CD14-positive monocyte (primary cell): ENCODE results near the gene TANGO6. TPM values are rescaled to one million over a fixed set of nuclear protein-coding genes. Genes with fewer than 3 reads are reported as not detected.

Experiments
- DNase-seq, 3 donors: peaks; one replicate each; pipeline ENCODE4 v3.0.0-alpha.2; 2011 to 2022
- H2AFZ ChIP-seq: 2 replicates; pipeline ENCODE4 v1.6.0; 2012; ENCODE audit warnings: mild to moderate bottlenecking, low read depth, low read length, inconsistent platforms; ENCODE audit not compliant: insufficient read depth, poor library complexity, severe bottlenecking
- H3K27ac ChIP-seq, 2 donors: 1 replicate in 1 of 2; 2 replicates in 1 of 2; pipeline ENCODE4 v1.5.1; 2012 to 2013; ENCODE audit warnings: low read length in 2 of 2, control low read depth in 1 of 2, inconsistent platforms in 1 of 2, low read depth in 1 of 2, mild to moderate bottlenecking in 1 of 2
- H3K27me3 ChIP-seq, 2 donors: one replicate each; pipeline versions ENCODE4 v1.6.0 to v1.6.1; 2011 to 2013; ENCODE audit warnings: low read length in 2 of 2; ENCODE audit not compliant: control insufficient read depth in 2 of 2, insufficient read depth in 2 of 2
- H3K36me3 ChIP-seq, 2 donors: replicated peaks in 1 of 2; 1 replicate in 1 of 2; 2 replicates in 1 of 2; pipeline versions ENCODE4 v1.5.1 to v1.6.1; 2012 to 2013; ENCODE audit warnings: low read length in 2 of 2, control low read depth in 1 of 2, inconsistent platforms in 1 of 2, mild to moderate bottlenecking in 1 of 2; ENCODE audit not compliant: insufficient read depth in 2 of 2, control insufficient read depth in 1 of 2
- H3K4me1 ChIP-seq, 2 donors: 1 replicate in 1 of 2; 2 replicates in 1 of 2; pipeline versions ENCODE4 v1.5.1 to v1.6.1; 2012 to 2013; ENCODE audit warnings: low read length in 2 of 2, control low read depth in 1 of 2, inconsistent platforms in 1 of 2, mild to moderate bottlenecking in 1 of 2, moderate library complexity in 1 of 2; ENCODE audit not compliant: insufficient read depth in 2 of 2, control insufficient read depth in 1 of 2
- H3K4me2 ChIP-seq: replicated peaks from 2 replicates; pipeline ENCODE3; 2012; ENCODE audit warnings: low read length, moderate library complexity, mild to moderate bottlenecking; ENCODE audit not compliant: poor library complexity, severe bottlenecking; ENCODE audit errors: extremely low read depth
- H3K4me3 ChIP-seq, 3 experiments: fragments of 200-600 bp in 1 of 3; sonication (generic) in 1 of 3; replicated peaks in 1 of 3; 1 replicate in 2 of 3; 2 replicates in 1 of 3; pipeline ENCODE4 v1.5.1; 2011 to 2013; ENCODE audit warnings: low read length in 3 of 3, mild to moderate bottlenecking in 3 of 3, control low read depth in 2 of 3, low read depth in 2 of 3, inconsistent platforms in 1 of 3, moderate library complexity in 1 of 3
- H3K79me2 ChIP-seq: 2 replicates; pipeline ENCODE4 v1.6.0; 2012; ENCODE audit warnings: mild to moderate bottlenecking, control low read depth, inconsistent platforms, low read length, moderate library complexity; ENCODE audit not compliant: insufficient read depth
- H3K9ac ChIP-seq: 2 replicates; pipeline ENCODE4 v1.6.0; 2017; ENCODE audit warnings: low read length, mild to moderate bottlenecking; ENCODE audit not compliant: insufficient read depth, poor library complexity, severe bottlenecking
- H3K9me3 ChIP-seq, 2 donors: replicated peaks in 1 of 2; 1 replicate in 1 of 2; 2 replicates in 1 of 2; pipeline versions ENCODE4 v1.5.1 to v1.6.1; 2012 to 2013; ENCODE audit warnings: low read length in 2 of 2, control low read depth in 1 of 2; ENCODE audit not compliant: control insufficient read depth in 1 of 2, insufficient read depth in 1 of 2
- H4K20me1 ChIP-seq: 2 replicates; pipeline ENCODE4 v1.6.0; 2012; ENCODE audit warnings: mild to moderate bottlenecking, low read length, control low read depth, moderate library complexity; ENCODE audit not compliant: insufficient read depth
- H3K27ac Mint-ChIP-seq, 7 donors: one replicate each; pipeline ENCODE4 v1.8.0; 2020; ENCODE audit warnings: mild to moderate bottlenecking in 7 of 7, mixed read lengths in 7 of 7, moderate library complexity in 6 of 7, inconsistent platforms in 2 of 7
- H3K27me3 Mint-ChIP-seq, 3 donors: one replicate each; pipeline ENCODE4 v1.8.0; 2021 to 2022; ENCODE audit warnings: low read depth in 3 of 3, mild to moderate bottlenecking in 3 of 3, mixed read lengths in 3 of 3, moderate library complexity in 3 of 3, inconsistent platforms in 1 of 3
- H3K36me3 Mint-ChIP-seq, 2 donors: one replicate each; pipeline ENCODE4 v1.8.0; 2020; ENCODE audit warnings: mixed read lengths in 2 of 2, inconsistent platforms in 1 of 2, mild to moderate bottlenecking in 1 of 2
- H3K4me1 Mint-ChIP-seq: one replicate; pipeline ENCODE4 v1.8.0; 2020; ENCODE audit warnings: mild to moderate bottlenecking, mixed read lengths
- H3K4me3 Mint-ChIP-seq, 2 donors: one replicate each; pipeline ENCODE4 v1.8.0; 2020; ENCODE audit warnings: mild to moderate bottlenecking in 2 of 2, mixed read lengths in 2 of 2, moderate library complexity in 1 of 2
- H3K9me3 Mint-ChIP-seq, 7 donors: one replicate each; pipeline ENCODE4 v1.8.0; 2020 to 2022; ENCODE audit warnings: mixed read lengths in 7 of 7, mild to moderate bottlenecking in 6 of 7, moderate library complexity in 6 of 7, inconsistent platforms in 2 of 7
- CTCF ChIP-seq: fragments of 200-600 bp; IDR thresholded peaks from one replicate; pipeline ENCODE4 v1.8.0; 2022; ENCODE audit warnings: antibody characterized with exemption, mild to moderate bottlenecking
- WGBS: methylation state at CpG from one replicate; pipeline ENCODE4 v1.1.5; 2013; ENCODE audit warnings: missing lambda C conversion rate; ENCODE audit not compliant: insufficient coverage; 5-methylcytosine and 5-hydroxymethylcytosine counted together
- intact Hi-C, 2 donors: fragments of 100-400 bp; cut with micrococcal nuclease; formaldehyde crosslinking; loops; one replicate each; pipeline versions ENCODE4 v1.15.0 to v1.15.1; 2023
- polyA plus RNA-seq, 3 donors: library from polyadenylated mRNA; depleted of rRNA in 1 of 3; unstranded in 2 of 3; stranded (reverse) in 1 of 3; fragments of 300-500 nt in 2 of 3; fragments of >200 nt in 1 of 3; fragmentation: Illumina TruSeq in 2 of 3; gene quantifications; 1 replicate in 2 of 3; 2 replicates in 1 of 3; pipeline ENCODE4 v1.2.3, GENCODE V29; 2012 to 2021

The TANGO6 gene
- polyA plus RNA-seq, 3 donors = 6.5 to 8.1 (median 7.3) TPM

GRCh38 chr16:68935008-68935407, 91.7 kb downstream of the TANGO6 start:
- Histone ChIP-seq H3K4me1 (no peaks in the 10 kb centered on the region), H3K9me3 (no peaks in the 10 kb centered on the region), H3K4me2 (no peak overlapping the region), H3K27me3 (no peaks in the 10 kb centered on the region), H3K79me2 (no peaks in the 10 kb centered on the region), H4K20me1 (no peaks in the 10 kb centered on the region), H3K9ac (no peak overlapping the region), H3K27ac (no peak overlapping the region), H3K4me3 (no peak overlapping the region), H3K36me3 (peaks cover 25 to 59% of the 10 kb centered on the region in 2 donors), H2AFZ (no peak overlapping the region)
- intact Hi-C loops = no loop called here
- H3K4me3 Mint-ChIP-seq = no peak overlapping the region
- DNase-seq = no peak
- no peaks in the 10 kb centered on the region for H3K9me3 Mint-ChIP-seq
- peaks cover 49 to 56% of the 10 kb centered on the region in 2 donors for H3K36me3 Mint-ChIP-seq
- no peak for TF ChIP-seq CTCF
- peaks cover 11% of the 10 kb centered on the region for H3K4me1 Mint-ChIP-seq
- H3K27ac Mint-ChIP-seq = peak overlapping the region in 1 of 7 donors; percentile 64
- peaks cover 0 to 3% (median 0%) of the 10 kb centered on the region in 3 donors for H3K27me3 Mint-ChIP-seq

- Histone ChIP-seq H3K9ac (no peak overlapping the region), H2AFZ (no peak overlapping the region), H3K4me3 (no peak overlapping the region), H3K79me2 (no peaks in the 10 kb centered on the region), H3K27ac (no peak overlapping the region), H4K20me1 (no peaks in the 10 kb centered on the region), H3K4me2 (no peak overlapping the region), H3K9me3 (no peaks in the 10 kb centered on the region), H3K4me1 (no peaks in the 10 kb centered on the region), H3K36me3 (peaks cover 12 to 40% of the 10 kb centered on the region in 2 donors), H3K27me3 (no peaks in the 10 kb centered on the region)
- WGBS = no CpG with 5 or more reads among the region's 2 CpGs
- no peak for TF ChIP-seq CTCF
- Mint-ChIP-seq H3K27ac (no peak overlapping the region), H3K4me1 (peaks cover 11% of the 10 kb centered on the region), H3K36me3 (peaks cover 40 to 46% of the 10 kb centered on the region in 2 donors), H3K9me3 (no peaks in the 10 kb centered on the region), H3K27me3 (peaks cover 0 to 3% (median 0%) of the 10 kb centered on the region in 3 donors), H3K4me3 (no peak overlapping the region)
- intact Hi-C loops = no loop called here
- DNase-seq = no peak
These were observed 93.7 kb downstream of the TANGO6 start for GRCh38 chr16:68936736-68937631.
